ENCODE measurements around the gene RAB40C. TPM values are rescaled to one million over a fixed set of nuclear protein-coding genes. Genes with fewer than 3 reads are reported as not detected.

The RAB40C gene
- total and polyA plus RNA-seq, 2 donors (not counting 1 experiment from before 2014, with no cell fraction given): 12.7 to 26.9 TPM

- Histone ChIP-seq H3K4me2 (replicated peaks; ENCODE audit: low read depth, low read length, poor library complexity, severe bottlenecking) (no peak overlapping the region), H3K36me3 (replicated peaks in 1 of 2; ENCODE audit: control extremely low read depth in 1 of 2, control insufficient read depth in 1 of 2, extremely low read depth in 1 of 2, insufficient read depth in 2 of 2, low read length in 1 of 2) (peaks cover 0 to 4% of the 10 kb centered on the region in 2 experiments), H3K9me3 (ENCODE audit: control extremely low read depth in 1 of 3, control insufficient read depth in 2 of 3, insufficient read depth in 1 of 3, low read length in 2 of 3) (no peaks in the 10 kb centered on the region), H3K27ac (ENCODE audit: low read length in 2 of 2) (no peak overlapping the region), H3K27me3 (replicated peaks in 1 of 4; ENCODE audit: control extremely low read depth in 1 of 4, control insufficient read depth in 3 of 4, insufficient read depth in 4 of 4, low read length in 3 of 4) (no peaks in the 10 kb centered on the region), H3K79me2 (ENCODE audit: control insufficient read depth, insufficient read depth, low read length) (peaks cover 13% of the 10 kb centered on the region), H3K4me1 (ENCODE audit: control insufficient read depth in 2 of 2, insufficient read depth in 2 of 2, low read length in 2 of 2) (no peaks in the 10 kb centered on the region), H2AFZ (ENCODE audit: insufficient read depth, low read depth, low read length, poor library complexity, severe bottlenecking) (no peak overlapping the region), H3K9ac (ENCODE audit: low read length) (no peak overlapping the region), H3K4me3 (ENCODE audit: control extremely low read depth in 1 of 5, extremely low read depth in 1 of 5, insufficient read depth in 1 of 5, low read depth in 2 of 5, low read length in 4 of 5) (no peak overlapping the region), H4K20me1 (ENCODE audit: control insufficient read depth, insufficient read depth, low read length, poor library complexity, severe bottlenecking) (peaks cover 8% of the 10 kb centered on the region)
- H3K4me3 Mint-ChIP-seq: no peak overlapping the region
- ChIA-PET POLR2A (interaction anchor here (0.6 kb wide), 1 partner anchor 15 kb away, joined by 3 read pairs; no protein-coding TSS in a partner anchor), CTCF (interaction anchor here (1.0 to 1.2 kb wide), 2 partner anchors 11 to 42 kb away, joined by 4 read pairs; no protein-coding TSS in a partner anchor)
- no peaks in the 10 kb centered on the region for H3K27me3 Mint-ChIP-seq
- H3K4me1 Mint-ChIP-seq: no peaks in the 10 kb centered on the region
- 95% methylated on average over 21 of the region's 21 CpGs for WGBS (ENCODE audit: insufficient coverage)
- no peak overlapping the region for H3K27ac Mint-ChIP-seq
- ATAC-seq (ENCODE audit: low read depth) (no peak), DNase-seq (no peak)
- intact Hi-C loops (cut with micrococcal nuclease): no loop called here
- TF ChIP-seq CTCF (IDR thresholded peaks at IDR 0.05) (no peak), EZH2 (IDR thresholded peaks at IDR 0.05; ENCODE audit: borderline replicate concordance, insufficient read depth, low read depth, low read length, poor library complexity, severe bottlenecking) (no peak)
- H3K9me3 Mint-ChIP-seq (ENCODE audit: insufficient read depth): no peaks in the 10 kb centered on the region
Observed at GRCh38 chr16:621526-622105, 31.8 kb downstream of the RAB40C start.

GRCh38 chr16:622920-623280, 33.0 kb downstream of the RAB40C start:
- Histone ChIP-seq H3K9me3 (ENCODE audit: control extremely low read depth in 1 of 3, control insufficient read depth in 2 of 3, insufficient read depth in 1 of 3, low read length in 2 of 3) (no peaks in the 10 kb centered on the region), H3K4me2 (replicated peaks; ENCODE audit: low read depth, low read length, poor library complexity, severe bottlenecking) (no peak overlapping the region), H3K79me2 (ENCODE audit: control insufficient read depth, insufficient read depth, low read length) (peaks cover 10% of the 10 kb centered on the region), H4K20me1 (ENCODE audit: control insufficient read depth, insufficient read depth, low read length, poor library complexity, severe bottlenecking) (no peaks in the 10 kb centered on the region), H3K27ac (ENCODE audit: low read length in 2 of 2) (no peak overlapping the region), H3K9ac (ENCODE audit: low read length) (no peak overlapping the region), H3K4me3 (ENCODE audit: control extremely low read depth in 1 of 5, extremely low read depth in 1 of 5, insufficient read depth in 1 of 5, low read depth in 2 of 5, low read length in 4 of 5) (no peak overlapping the region), H3K27me3 (replicated peaks in 1 of 4; ENCODE audit: control extremely low read depth in 1 of 4, control insufficient read depth in 3 of 4, insufficient read depth in 4 of 4, low read length in 3 of 4) (no peaks in the 10 kb centered on the region), H2AFZ (ENCODE audit: insufficient read depth, low read depth, low read length, poor library complexity, severe bottlenecking) (no peak overlapping the region), H3K4me1 (ENCODE audit: control insufficient read depth in 2 of 2, insufficient read depth in 2 of 2, low read length in 2 of 2) (no peaks in the 10 kb centered on the region), H3K36me3 (replicated peaks in 1 of 2; ENCODE audit: control extremely low read depth in 1 of 2, control insufficient read depth in 1 of 2, extremely low read depth in 1 of 2, insufficient read depth in 2 of 2, low read length in 1 of 2) (peaks cover 0 to 12% of the 10 kb centered on the region in 2 experiments)
- TF ChIP-seq EZH2 (IDR thresholded peaks at IDR 0.05; ENCODE audit: borderline replicate concordance, insufficient read depth, low read depth, low read length, poor library complexity, severe bottlenecking) (no peak), CTCF (IDR thresholded peaks at IDR 0.05) (no peak)
- intact Hi-C loops (cut with micrococcal nuclease): no loop called here
- Mint-ChIP-seq H3K4me1 (no peaks in the 10 kb centered on the region), H3K27me3 (no peaks in the 10 kb centered on the region), H3K9me3 (ENCODE audit: insufficient read depth) (no peaks in the 10 kb centered on the region), H3K27ac (no peak overlapping the region), H3K4me3 (no peak overlapping the region)
- POLR2A ChIA-PET: no interaction called here
- WGBS (ENCODE audit: insufficient coverage): 97% methylated on average over 14 of the region's 17 CpGs
- CTCF ChIA-PET: no interaction called here
- ATAC-seq (ENCODE audit: low read depth) (no peak), DNase-seq (no peak)

Data from B cell (primary cell).